OCI-LY7 (cell line): Measurements from ENCODE around the gene RPL41. TPM values are rescaled to one million over a fixed set of nuclear protein-coding genes. Genes with fewer than 3 reads are reported as not detected.

Experiments used
- BruUV-seq: library from RNA; stranded (reverse); fragments of 400-500 nt; replicated peaks from 2 replicates; lab custom pipeline; 2021; lab: Mats Ljungman, UMichigan
- CTCF ChIA-PET: fragments of 300-600 bp; sonication (Branson Sonifier 250); formaldehyde crosslinking; loops from one replicate; lab custom pipeline; 2022; ENCODE audit warnings: antibody characterized with exemption; ENCODE audit not compliant: unreplicated experiment; lab: Charles Lee
- POLR2A ChIA-PET: fragments of 300-600 bp; sonication (Branson Sonifier 250); formaldehyde crosslinking; loops from one replicate; lab custom pipeline; 2022; ENCODE audit warnings: antibody characterized with exemption; lab: Charles Lee
- DNase-seq: peaks from one replicate; pipeline ENCODE4 v3.0.0-alpha.2; 2015; ENCODE audit warnings: low spot score
- H2AFZ ChIP-seq: fragments of 200-600 bp; sonication (generic), shearing (Covaris generic); 2 replicates; pipeline ENCODE4 v1.6.1; 2014; ENCODE audit warnings: mild to moderate bottlenecking, antibody characterized with exemption, low read length, moderate library complexity
- H3K27ac ChIP-seq: fragments of 200-600 bp; sonication (generic); 2 replicates; pipeline ENCODE4 v1.5.1; 2014; ENCODE audit warnings: mixed run types, low read depth, mild to moderate bottlenecking, moderate library complexity, low read length, inconsistent platforms; ENCODE audit not compliant: poor library complexity, severe bottlenecking
- H3K36me3 ChIP-seq: fragments of 200-600 bp; sonication (generic); 2 replicates; pipeline ENCODE4 v1.6.1; 2014; ENCODE audit warnings: mild to moderate bottlenecking, antibody characterized with exemption, low read length, moderate library complexity, mixed read lengths; ENCODE audit not compliant: insufficient read depth
- H3K4me1 ChIP-seq: fragments of 200-600 bp; sonication (generic); 2 replicates; pipeline ENCODE4 v1.5.1; 2014; ENCODE audit warnings: mild to moderate bottlenecking, low read length; ENCODE audit not compliant: insufficient read depth, poor library complexity, severe bottlenecking
- H3K4me2 ChIP-seq: fragments of 200-600 bp; sonication (generic); 2 replicates; pipeline ENCODE4 v1.6.1; 2014; ENCODE audit warnings: mild to moderate bottlenecking, low read length
- H3K4me3 ChIP-seq: fragments of 200-600 bp; sonication (generic); 2 replicates; pipeline ENCODE4 v1.5.1; 2014; ENCODE audit warnings: mild to moderate bottlenecking, low read depth, low read length; ENCODE audit not compliant: poor library complexity, severe bottlenecking
- H3K79me2 ChIP-seq: fragments of 200-600 bp; sonication (generic); 2 replicates; pipeline ENCODE4 v1.6.1; 2016; ENCODE audit warnings: low read depth, mild to moderate bottlenecking, low read length, moderate library complexity, mixed read lengths; ENCODE audit not compliant: insufficient read depth
- H3K9me2 ChIP-seq: fragments of 200-600 bp; sonication (generic); 2 replicates; pipeline ENCODE4 v1.6.1; 2016; ENCODE audit warnings: mild to moderate bottlenecking, low read length, mixed read lengths; ENCODE audit not compliant: insufficient read depth
- H3K9me3 ChIP-seq: fragments of 200-600 bp; sonication (generic); 2 replicates; pipeline ENCODE4 v1.6.1; 2014; ENCODE audit warnings: mild to moderate bottlenecking, mixed run types, low read length, mixed read lengths
- H4K20me1 ChIP-seq: fragments of 200-600 bp; sonication (generic); 2 replicates; pipeline ENCODE4 v1.6.1; 2014; ENCODE audit warnings: mild to moderate bottlenecking, antibody characterized with exemption, low read length, moderate library complexity, mixed read lengths; ENCODE audit not compliant: insufficient read depth
- CTCF ChIP-seq: fragments of 200-600 bp; sonication (generic); conservative IDR thresholded peaks from 2 replicates; pipeline ENCODE4 v1.5.1; 2014; ENCODE audit warnings: mild to moderate bottlenecking, antibody characterized with exemption, low read length, moderate library complexity, mixed read lengths
- EZH2phosphoT487 ChIP-seq: fragments of 200-600 bp; sonication (generic); IDR thresholded peaks from 2 replicates; pipeline ENCODE4 v1.6.1; 2018; ENCODE audit warnings: low read depth, borderline replicate concordance, mild to moderate bottlenecking, mixed run types, antibody characterized with exemption, low read length, moderate library complexity, mixed read lengths
- intact Hi-C: fragments of 100-400 bp; cut with micrococcal nuclease; formaldehyde crosslinking; loops from one replicate; pipeline ENCODE4 v1.10.0; 2022; ENCODE audit not compliant: unreplicated experiment
- total RNA-seq, 2 experiments: library from RNA; depleted of rRNA in 1 of 2; stranded (reverse); fragments of >200 nt in 1 of 2; shearing (Covaris generic) in 1 of 2; gene quantifications; 2 replicates each; pipeline ENCODE4 v1.2.3, GENCODE V29; 2014 to 2022

Gene RPL41
- total RNA-seq, 2 experiments from 2014 or later: 4,534 to 4,745 TPM

DNA sequence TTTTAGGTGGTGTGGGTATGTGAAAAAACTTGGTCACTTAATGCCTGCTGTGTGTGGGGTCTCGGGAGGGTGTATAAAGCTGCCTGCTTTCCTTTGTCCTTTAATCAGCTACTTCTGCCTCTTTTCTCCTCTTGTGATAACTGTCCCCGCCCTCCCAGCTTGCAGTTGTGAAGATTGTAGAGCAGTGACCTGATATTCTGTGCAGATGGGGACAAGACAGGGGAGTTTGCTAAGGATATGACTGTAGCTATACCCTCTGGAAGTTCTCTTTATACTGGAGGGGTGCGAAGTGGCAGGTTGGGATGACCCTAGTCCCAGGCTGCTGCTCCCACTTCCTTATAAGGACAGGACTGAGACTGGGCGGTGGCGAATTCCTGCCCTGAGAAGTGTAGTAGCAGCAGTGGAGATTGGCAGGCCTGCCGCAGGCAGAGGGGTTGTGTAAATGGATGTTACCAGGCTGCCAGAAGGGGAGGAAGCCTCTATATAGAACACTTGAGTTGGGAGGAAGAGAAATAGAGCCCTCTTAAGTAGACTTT is 42.6 kb downstream of the RPL41 start:
- POLR2A ChIA-PET: interaction anchor here (0.6 to 1.7 kb wide), 8 partner anchors 17 to 534 kb away, joined by 3 to 9 read pairs (median 3); partner anchors contain the start of genes ESYT1, RNF41 and ZC3H10
- BruUV-seq: TSS peak; percentile 71
- H3K4me3 ChIP-seq: peak overlapping the region; percentile 98
- H3K4me2 ChIP-seq: peak overlapping the region; percentile 98
- H2AFZ ChIP-seq: no peak overlapping the region
- H3K27ac ChIP-seq: peak overlapping the region; percentile 68
- peaks cover 9% of the 10 kb centered on the region; the same call in 1 of the 2 replicates for H4K20me1 ChIP-seq
- H3K79me2 ChIP-seq: peaks cover 30% of the 10 kb centered on the region
- H3K9me3 ChIP-seq: no peaks in the 10 kb centered on the region
- H3K36me3 ChIP-seq: peaks cover 61% of the 10 kb centered on the region
- CTCF ChIA-PET: no interaction called here
- peaks cover 38% of the 10 kb centered on the region for H3K4me1 ChIP-seq
- DNase-seq: peak; percentile 51
- no peaks in the 10 kb centered on the region for H3K9me2 ChIP-seq
- intact Hi-C loops: loop anchor here (1.0 to 2.0 kb wide), 2 partner anchors 30 to 33 kb away; partner anchors contain the start of gene SMARCC2
- no peak for TF ChIP-seq EZH2phosphoT487

- ChIA-PET CTCF (no interaction called here), POLR2A (interaction anchor here (0.6 to 1.7 kb wide), 8 partner anchors 16 to 533 kb away, joined by 3 to 9 read pairs (median 3); partner anchors contain the start of genes ESYT1, RNF41 and ZC3H10)
- peaks cover 32% of the 10 kb centered on the region for H3K4me1 ChIP-seq
- intact Hi-C loops: loop anchor here (2.0 kb wide), 1 partner anchor 29 kb away; the partner anchor contains the start of gene SMARCC2
- H3K9me3 ChIP-seq: no peaks in the 10 kb centered on the region
- TF ChIP-seq EZH2phosphoT487: no peak
- TF ChIP-seq CTCF: no peak
- H3K9me2 ChIP-seq: no peaks in the 10 kb centered on the region
- H3K27ac ChIP-seq: peak overlapping the region; percentile 68
- peak; percentile 13 for DNase-seq
- BruUV-seq: no TSS peak
- H3K36me3 ChIP-seq: peaks cover 68% of the 10 kb centered on the region
- H3K4me3 ChIP-seq: peak overlapping the region; percentile 98
- peak overlapping the region; percentile 98 for H3K4me2 ChIP-seq
- H2AFZ ChIP-seq: no peak overlapping the region
- H3K79me2 ChIP-seq: peaks cover 30% of the 10 kb centered on the region
- H4K20me1 ChIP-seq: peaks cover 9% of the 10 kb centered on the region; the same call in 1 of the 2 replicates
Measured at GRCh38 chr12:56159482-56160192, 43.2 kb downstream of the RPL41 start.

GRCh38 chr12:56160193-56160763 is 43.8 kb downstream of the RPL41 start:
- ChIA-PET CTCF (no interaction called here), POLR2A (interaction anchor here (0.8 to 1.1 kb wide), 2 partner anchors 16 to 43 kb away, joined by 3 read pairs; no protein-coding TSS in a partner anchor)
- Histone ChIP-seq H3K4me1 (peaks cover 32% of the 10 kb centered on the region), H3K9me2 (no peaks in the 10 kb centered on the region), H3K9me3 (no peaks in the 10 kb centered on the region), H3K4me2 (peak overlapping the region; percentile 98), H2AFZ (no peak overlapping the region), H3K79me2 (peaks cover 30% of the 10 kb centered on the region), H3K27ac (peak overlapping the region; percentile 68), H3K36me3 (peaks cover 74% of the 10 kb centered on the region), H4K20me1 (peaks cover 9% of the 10 kb centered on the region; the same call in 1 of the 2 replicates), H3K4me3 (peak overlapping the region; percentile 98)
- TF ChIP-seq CTCF (no peak), EZH2phosphoT487 (no peak)
- DNase-seq: peak; percentile 28
- intact Hi-C loops: no loop called here
- BruUV-seq: no TSS peak
